HG03159 (cell line): ENCODE data around the gene NECTIN3.
A peak's percentile ranks its signal among the peaks of the same experiment; 100 is the strongest.

Experiments used
- ATAC-seq: cut with Tn5 transposase; IDR thresholded peaks from one replicate; pipeline ENCODE4 v1.9.1; 2021; ENCODE audit warnings: mild to moderate bottlenecking, moderate library complexity; ENCODE audit not compliant: unreplicated experiment

NECTIN3 gene

GRCh38 chr3:111194048-111194447 is 122.4 kb downstream of the NECTIN3 start:
- ATAC-seq, result peak; percentile 68

DNA sequence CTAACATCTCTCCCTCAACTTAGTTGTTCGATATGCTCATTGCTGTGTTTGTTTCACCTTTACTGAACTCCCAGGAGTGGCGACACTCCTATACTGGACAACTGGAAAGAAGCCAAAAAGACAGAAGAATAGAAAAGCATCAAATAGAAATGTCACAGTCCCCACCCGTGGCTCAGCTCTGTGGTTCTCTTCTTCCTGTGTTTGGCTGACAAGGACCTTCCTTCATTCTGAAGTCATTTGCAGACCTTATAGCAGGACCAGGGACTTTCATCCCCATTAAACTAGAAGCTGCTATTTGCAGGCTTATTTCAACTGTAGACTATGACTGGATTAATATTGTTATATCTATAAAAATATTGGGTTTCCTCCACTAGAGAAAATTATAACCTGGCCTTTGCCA is 125.9 kb downstream of the NECTIN3 start:
- no peak for ATAC-seq

DNA sequence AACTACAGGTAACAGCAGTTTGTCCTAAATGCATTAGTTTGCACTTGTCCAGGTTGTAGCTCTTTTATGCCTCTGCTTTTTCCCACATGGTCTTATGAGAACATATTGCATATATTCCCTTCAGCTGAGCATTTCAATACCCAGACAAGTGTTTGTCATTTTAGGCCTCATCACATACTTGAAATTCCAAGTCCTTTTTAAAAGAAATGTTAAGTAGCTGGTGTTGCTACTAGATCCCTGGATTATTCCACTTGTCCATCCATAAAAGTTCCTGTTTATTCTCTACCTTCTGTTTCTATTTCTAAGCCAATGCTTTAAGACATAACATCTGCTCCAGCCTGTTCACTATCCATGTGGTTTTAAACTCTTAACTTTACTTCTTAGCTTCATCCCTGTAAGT is 128.4 kb downstream of the NECTIN3 start:
- ATAC-seq, result no peak

GRCh38 chr3:111210003-111210711 is 138.5 kb downstream of the NECTIN3 start:
- ATAC-seq, result no peak

DNA sequence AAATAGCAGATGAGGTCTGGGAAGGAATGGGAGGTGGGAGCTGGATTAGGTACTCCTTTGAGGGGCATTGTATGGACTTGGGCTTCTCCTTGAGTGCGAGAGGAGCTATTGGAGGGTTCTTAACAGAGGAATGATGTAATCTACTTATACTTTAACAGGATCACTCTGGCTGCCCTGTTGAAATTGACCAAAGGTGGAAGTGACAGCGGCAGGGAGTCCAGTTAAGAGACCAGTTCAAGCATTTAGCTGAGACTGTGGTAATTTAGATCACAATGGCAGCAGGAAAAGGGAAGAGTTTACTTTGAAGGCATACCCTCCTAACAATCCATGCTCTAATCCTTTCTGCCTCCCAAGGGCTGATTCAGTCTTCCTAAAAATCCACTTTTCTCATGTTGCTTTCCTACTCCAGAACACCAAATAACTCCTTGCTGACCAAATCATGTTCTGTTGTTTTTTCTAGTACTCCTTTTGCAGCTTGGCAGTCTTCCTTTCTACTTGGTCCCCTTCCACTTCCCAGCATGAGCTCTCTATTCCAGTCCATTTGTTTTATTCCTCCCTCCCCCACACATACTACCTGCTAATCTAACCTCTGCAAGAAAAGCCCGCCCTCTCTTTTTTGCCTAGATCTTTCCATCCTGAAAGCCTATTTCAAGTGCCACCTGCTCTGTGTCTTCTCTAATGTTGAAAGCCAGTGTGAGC is 139.4 kb downstream of the NECTIN3 start:
- no peak for ATAC-seq

DNA sequence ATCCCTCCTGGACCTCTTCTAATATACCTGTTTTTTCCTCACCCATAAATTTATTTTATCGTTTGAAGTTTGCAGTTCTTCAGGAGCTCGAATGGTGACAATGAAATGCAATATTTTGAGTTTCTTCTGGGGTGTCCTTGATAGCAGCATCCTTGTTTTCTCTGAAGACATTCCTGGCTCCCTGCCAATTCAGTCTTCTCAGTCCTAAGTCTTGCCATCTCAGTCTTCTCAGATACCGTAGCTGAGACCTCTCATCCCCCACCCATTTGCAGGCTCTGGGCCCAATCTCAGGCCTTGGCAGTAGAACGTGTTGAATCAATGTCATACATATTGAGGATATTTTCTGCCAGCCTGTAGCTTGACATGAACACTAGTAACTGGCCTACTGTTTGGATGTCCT is 140.9 kb downstream of the NECTIN3 start:
- no peak for ATAC-seq

DNA sequence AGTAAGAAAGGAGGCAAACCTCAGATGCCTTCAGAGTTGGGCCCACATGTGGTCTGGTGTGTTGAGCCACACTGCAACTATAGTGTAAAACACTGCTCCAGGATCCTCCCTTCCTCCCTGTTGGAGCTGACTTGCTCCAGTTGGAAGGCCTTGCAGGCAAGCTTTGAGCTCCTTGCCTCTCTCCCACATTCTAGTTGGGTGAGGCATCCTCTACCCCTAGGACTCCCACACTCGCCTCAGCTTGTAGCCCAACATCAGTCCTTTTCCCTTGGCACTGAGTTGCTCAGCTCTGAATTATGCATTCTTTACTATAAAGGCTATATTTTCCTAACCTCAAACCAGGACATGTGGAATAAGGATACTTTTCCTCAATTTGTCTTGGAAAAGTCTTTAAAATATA is 143.9 kb downstream of the NECTIN3 start:
- ATAC-seq, result no peak

DNA sequence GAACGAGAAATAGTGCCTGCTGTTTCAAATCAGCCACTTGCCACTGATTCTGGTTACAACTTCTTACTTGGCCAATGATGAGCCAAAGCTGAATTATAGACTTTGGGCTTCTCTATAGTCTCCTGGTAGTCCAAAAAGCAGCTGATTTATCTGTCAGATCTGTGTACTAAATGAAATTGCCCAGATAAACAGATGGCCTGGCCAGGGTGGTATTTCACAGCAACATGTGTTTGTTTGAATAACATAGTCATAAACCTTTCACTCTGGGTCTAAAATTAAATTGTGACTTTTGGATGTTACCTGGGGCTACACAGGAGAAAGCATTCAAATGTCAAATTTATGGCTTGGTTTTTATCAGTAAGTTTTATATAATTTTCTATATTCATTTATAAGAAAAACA is 147.0 kb downstream of the NECTIN3 start:
- no peak for ATAC-seq

- ATAC-seq, result no peak
Observed at GRCh38 chr3:111227216-111227615, 155.6 kb downstream of the NECTIN3 start.

DNA sequence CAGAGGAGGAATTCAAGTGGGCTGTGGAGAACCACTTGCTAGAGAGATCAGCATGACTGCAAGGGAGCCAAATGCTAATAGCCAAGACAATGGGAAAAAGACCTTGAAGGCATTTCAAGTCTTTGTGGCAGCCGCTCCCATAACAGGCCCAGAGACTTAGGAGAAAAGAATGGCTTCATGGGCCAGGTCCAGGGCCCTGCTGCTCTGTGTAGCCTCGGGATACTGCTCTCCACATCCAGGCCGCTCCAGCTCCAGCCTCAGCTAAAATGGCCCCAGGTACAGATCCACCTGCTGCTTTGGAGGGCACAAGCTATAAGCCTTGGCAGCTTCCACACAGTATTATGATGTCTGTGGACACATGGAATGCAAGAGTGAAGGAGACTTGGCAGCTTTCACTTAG is 157.7 kb downstream of the NECTIN3 start:
- no peak for ATAC-seq

GRCh38 chr3:111236836-111237713 is 165.5 kb downstream of the NECTIN3 start:
- no peak for ATAC-seq

DNA sequence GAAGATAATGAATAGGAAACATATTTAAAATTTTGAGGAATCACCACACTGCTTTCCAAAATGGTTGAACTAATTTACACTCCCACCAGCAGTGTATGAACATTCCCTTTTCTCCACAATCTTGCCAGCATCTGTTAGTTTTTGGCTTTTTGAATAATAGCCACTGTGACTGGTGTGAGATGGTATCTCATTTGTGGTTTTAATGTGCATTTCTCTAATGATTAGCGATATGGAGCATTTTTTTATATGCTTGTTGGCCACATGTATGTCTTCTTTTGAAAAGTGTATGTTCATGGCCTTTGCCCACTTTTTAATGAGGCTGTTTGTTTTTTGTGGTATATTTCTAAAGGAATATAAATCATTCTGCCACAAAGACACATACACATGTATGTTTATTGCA is 166.3 kb downstream of the NECTIN3 start:
- no peak for ATAC-seq

DNA sequence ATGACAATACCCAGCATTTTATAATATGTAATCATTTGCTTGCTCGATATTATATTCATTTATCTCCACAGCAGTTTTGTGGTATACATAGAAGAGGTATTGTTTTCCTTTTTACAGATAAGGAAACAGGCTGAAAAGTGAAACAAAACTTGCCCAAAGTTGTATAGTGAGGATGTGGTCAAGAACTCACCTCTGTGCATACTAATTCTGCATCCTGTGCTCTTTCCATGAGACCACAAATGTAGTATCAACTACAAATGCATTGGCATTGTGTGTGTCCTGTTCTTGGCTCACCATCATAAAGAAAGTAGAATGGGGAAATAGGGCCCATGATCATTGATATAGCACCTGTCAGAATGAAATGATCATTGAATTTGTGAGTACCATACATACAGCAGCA is 167.3 kb downstream of the NECTIN3 start:
- peak; percentile 99 for ATAC-seq

GRCh38 chr3:111241960-111242359 is 170.3 kb downstream of the NECTIN3 start:
- no peak for ATAC-seq
